GM12892 (cell line): Measurements from ENCODE around the gene POLR2L.

Experiments used
- POLR2A ChIP-seq: IDR thresholded peaks from 2 replicates; pipeline ENCODE4 v1.6.1; 2011; ENCODE audit warnings: low read depth, low read length, control low read depth
- POLR2AphosphoS5 ChIP-seq: IDR thresholded peaks from 2 replicates; pipeline ENCODE4 v1.6.1; 2011; ENCODE audit warnings: low read depth, low read length, control low read depth

- TF ChIP-seq POLR2A (no peak), POLR2AphosphoS5 (no peak)
Observed at GRCh38 chr11:859394-860131, 17.2 kb upstream of the POLR2L start.
